Omental fat pad (tissue), 4 donors: ENCODE results near the gene KCNJ1. TPM values are rescaled to one million over a fixed set of nuclear protein-coding genes. Genes with fewer than 3 reads are reported as not detected.
A peak's percentile ranks its signal among the peaks of the same experiment; 100 is the strongest.

Experiments used
- ATAC-seq: fragments of 150-250 bp; one replicate; pipeline ENCODE4 v1.9.1; 2016; ENCODE audit warnings: mild to moderate bottlenecking, moderate library complexity; ENCODE audit not compliant: low FRiP score
- DNase-seq: peaks from one replicate; pipeline ENCODE4 v3.0.0-alpha.2; 2019; ENCODE audit warnings: low spot score
- total RNA-seq, 4 donors: library from RNA; depleted of rRNA; stranded (reverse); fragments of >200 nt; gene quantifications; one replicate each; pipeline ENCODE4 v1.1.0, GENCODE V29; 2016
- TF ChIP-seq, protein P1 (sequence below), 3 donors: fragments of 450-650 bp; IDR thresholded peaks; one replicate each; pipeline ENCODE4 v1.5.1; 2016 to 2017; ENCODE audit warnings: antibody characterized with exemption in 3 of 3, mild to moderate bottlenecking in 3 of 3, moderate library complexity in 2 of 3

KCNJ1 gene
- total RNA-seq, 4 donors from 2014 or later = 0.96 TPM; not detected in 3

DNA sequence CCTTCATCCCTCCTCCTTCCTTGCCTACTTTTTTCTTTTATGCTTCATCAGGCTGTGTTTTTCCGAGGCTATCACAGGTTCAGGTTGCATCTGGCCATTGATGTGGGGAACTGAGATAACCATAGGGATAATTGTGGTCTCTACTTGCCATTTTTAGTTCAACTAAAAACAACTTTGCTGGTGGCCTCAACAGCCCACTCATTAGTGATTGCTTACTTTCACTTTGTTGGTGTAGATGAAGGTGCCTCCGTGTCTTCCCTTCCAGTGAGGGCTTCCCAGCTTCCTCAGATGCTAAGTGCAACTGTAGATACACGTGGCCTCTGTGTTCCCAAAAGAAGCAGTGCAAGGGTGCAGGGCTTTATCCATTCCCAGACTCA is 35.0 kb downstream of the KCNJ1 start:
- ATAC-seq (no peak), DNase-seq (no peak)
- TF ChIP-seq, protein P1, sequence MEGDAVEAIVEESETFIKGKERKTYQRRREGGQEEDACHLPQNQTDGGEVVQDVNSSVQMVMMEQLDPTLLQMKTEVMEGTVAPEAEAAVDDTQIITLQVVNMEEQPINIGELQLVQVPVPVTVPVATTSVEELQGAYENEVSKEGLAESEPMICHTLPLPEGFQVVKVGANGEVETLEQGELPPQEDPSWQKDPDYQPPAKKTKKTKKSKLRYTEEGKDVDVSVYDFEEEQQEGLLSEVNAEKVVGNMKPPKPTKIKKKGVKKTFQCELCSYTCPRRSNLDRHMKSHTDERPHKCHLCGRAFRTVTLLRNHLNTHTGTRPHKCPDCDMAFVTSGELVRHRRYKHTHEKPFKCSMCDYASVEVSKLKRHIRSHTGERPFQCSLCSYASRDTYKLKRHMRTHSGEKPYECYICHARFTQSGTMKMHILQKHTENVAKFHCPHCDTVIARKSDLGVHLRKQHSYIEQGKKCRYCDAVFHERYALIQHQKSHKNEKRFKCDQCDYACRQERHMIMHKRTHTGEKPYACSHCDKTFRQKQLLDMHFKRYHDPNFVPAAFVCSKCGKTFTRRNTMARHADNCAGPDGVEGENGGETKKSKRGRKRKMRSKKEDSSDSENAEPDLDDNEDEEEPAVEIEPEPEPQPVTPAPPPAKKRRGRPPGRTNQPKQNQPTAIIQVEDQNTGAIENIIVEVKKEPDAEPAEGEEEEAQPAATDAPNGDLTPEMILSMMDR (IDR thresholded peaks at IDR 0.05) = no peak

DNA sequence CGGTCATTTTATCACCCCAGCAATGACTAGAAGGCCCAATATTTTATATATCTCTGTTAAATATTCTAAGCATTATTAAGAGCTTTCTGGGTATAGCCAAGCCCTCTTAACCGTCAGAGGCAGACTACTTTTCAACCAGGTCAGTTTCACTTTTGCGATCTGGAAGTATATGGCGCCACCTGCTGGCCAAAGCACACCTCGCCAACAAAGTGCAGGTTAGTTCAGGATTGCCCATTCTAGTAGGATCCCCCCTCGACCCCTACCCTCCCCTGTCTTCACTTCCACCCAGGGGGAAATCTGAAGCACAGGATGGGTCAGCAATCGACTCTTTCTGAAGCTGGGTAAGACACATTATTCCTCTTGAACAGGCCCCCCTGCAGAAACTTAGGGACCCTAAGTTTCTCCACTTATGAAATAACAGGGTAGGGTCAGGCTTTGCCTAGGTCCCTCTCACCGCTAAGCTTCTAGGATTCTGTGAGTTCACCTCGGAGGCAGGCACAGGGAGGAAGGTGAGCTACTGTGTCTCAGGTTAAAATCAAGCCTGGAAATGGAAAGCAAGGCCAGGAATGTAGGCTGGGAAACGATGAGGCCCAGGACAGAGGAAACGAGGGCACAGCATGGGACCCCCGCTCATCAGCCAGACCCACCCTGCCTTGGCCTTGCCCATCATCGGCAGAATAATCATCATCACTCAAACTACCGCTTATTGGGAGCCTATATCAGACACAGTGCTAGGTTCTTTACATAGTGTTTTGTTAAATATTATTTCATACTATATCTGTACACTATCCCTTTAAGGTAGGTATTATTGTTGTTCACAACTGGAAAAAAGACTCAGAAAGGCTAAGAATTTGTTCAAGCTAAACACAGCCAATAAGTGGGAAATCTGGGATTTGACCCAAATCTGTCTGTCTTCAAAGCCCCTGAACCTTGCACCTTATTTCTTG is 35.6 kb downstream of the KCNJ1 start:
- DNase-seq (peak; percentile 74), ATAC-seq (peak; percentile 72)
- TF ChIP-seq, protein P1 (IDR thresholded peaks at IDR 0.05) = peak in 1 of 3 donors; percentile 71

DNA sequence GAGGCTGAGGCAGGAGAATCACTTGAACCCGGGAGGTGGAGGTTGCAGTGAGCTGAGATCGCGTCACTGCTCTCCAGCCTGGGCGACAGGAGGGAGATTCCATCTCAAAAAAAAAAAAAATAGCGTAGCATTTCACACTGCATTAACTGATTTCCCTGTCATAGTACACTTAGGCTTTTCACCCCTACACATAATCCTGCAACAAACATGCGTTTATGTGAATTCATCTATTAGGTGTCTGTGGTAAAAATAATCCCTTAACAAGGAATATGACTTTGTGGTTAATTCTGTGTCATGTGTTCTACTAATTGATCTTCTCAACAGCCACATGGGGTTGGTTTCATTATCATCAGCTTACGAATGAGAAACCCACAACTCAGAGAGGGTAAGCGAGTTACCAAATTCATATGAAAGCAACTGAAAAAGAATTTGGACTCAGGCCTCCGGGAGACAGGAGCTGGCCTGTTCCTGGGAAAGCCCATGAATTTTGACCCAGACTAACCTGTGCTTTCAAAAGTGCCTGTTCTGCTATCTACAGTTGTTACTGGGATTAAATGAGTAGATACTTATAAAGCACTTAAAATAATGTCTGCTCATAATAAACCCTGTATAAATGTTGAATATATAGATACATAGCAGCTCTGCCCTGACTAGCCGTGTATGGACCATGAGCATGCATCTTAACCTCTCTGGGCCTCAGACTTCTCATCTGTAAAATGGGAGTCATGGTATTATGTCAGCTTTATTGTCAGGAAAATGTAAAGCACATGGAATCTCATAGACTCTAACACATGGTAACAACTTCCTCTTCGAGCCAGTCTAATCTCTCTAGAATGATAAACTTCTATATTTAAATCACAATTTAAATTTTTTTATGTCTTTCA is 36.6 kb downstream of the KCNJ1 start:
- TF ChIP-seq, protein P1 (IDR thresholded peaks at IDR 0.05) = no peak
- DNase-seq (no peak), ATAC-seq (no peak)

DNA sequence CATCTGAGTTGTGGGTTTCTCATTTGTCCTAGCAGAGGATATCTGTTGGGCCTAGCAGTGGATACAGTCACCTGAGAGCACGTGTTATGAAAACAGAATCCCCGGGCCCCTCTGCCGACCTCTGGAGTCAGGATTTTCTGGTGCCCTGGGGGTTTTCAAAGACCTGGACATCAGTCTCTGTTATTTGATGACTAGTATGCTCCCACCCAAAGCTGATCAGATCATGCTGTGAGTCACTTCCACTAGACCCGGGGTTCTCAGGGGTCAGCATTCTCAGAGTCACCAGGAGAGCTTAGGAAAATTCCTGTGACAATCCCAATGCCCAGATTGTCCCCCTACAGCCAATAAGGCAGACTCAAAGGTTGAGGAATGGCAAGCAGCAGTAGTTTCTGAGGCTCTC is 38.7 kb downstream of the KCNJ1 start:
- DNase-seq (no peak), ATAC-seq (no peak)
- TF ChIP-seq, protein P1 (IDR thresholded peaks at IDR 0.05) = no peak

DNA sequence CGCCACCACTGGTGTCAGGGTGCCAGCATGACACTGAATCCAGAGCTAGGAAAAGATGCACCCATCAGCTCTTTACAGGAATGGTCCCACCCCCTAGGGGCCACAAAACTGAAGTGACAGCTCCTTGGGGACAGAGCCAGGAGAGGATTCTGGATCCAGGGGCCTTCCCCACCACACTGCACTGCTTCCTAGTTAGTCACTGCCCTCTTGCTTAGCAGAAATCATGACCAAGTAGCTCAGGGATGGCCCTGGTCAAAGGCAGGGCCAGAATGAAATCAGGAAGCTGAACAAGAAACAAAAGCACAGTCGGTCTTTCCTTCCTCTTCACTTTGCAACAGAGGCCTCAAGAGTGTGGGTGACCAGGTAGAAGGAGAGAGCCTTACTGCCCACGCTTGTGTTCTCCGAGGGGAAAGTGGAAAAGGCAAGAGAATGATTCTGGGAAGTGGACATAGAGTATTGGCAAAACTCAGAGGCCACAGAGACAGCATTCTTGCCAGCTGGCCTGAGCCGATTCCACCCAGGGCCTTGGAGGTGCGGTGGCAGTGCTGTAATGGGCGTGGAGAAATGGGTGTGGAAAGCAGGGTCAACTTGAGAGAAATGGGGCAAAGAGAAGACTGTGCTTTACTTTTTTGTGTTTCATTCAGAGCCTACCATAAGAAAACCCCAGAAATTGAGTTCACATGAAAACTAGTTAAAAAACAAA is 39.8 kb downstream of the KCNJ1 start:
- TF ChIP-seq, protein P1 (IDR thresholded peaks at IDR 0.05) = no peak
- no peak for DNase-seq
- ATAC-seq = no peak

DNA sequence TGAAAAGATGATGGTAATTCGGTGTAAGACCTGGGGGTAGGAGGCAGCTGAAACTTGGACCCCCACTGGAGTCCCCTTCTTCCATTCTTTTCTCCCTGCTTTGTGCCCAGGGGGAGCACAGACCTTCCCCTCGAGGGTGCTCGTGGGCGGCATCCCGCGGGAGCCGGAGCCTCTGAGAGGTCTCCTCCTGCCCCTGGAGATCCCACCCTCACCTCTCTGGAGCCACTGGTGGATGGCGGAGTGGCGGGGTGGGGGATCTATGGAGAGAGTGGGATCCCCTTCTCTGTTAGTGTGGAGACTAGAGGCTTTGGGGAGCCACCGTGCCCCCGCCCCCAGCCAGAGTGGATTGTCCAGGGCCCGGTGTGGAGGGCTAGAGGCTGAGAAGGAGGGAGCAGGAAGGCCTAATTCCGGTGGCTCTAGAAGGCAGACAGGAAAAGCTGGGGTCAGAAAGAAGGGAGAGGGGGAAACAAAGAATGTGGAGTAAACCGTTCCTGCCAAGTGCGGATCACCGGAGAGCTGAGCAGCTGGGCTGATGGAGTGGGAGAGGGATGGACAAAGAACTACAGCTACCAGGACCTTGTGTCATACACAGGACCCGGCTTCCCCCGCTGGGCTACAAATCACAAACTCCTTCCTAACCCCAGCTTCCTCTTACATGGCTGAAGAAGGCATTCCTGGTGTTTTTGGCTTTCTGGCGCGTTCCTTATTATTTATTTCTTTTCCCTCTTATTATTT is 41.9 kb downstream of the KCNJ1 start:
- DNase-seq = no peak
- TF ChIP-seq, protein P1 (IDR thresholded peaks at IDR 0.05) = no peak
- no peak for ATAC-seq
